GM10248 (cell line): ENCODE data around the gene CLDN7.

Experiments used
- CTCF ChIA-PET: fragments of 300-600 bp; sonication (Branson Sonifier 250); formaldehyde crosslinking; extraction: SDS; loops from one replicate; lab custom pipeline; 2021; ENCODE audit warnings: antibody characterized with exemption; lab: Yijun Ruan, JAX
- POLR2A ChIA-PET: fragments of 350-650 bp; sonication (Branson Sonifier 250); formaldehyde crosslinking; extraction: SDS; loops from one replicate; lab custom pipeline; 2020; ENCODE audit warnings: antibody characterized with exemption; lab: Yijun Ruan, JAX
- DNase-seq: peaks from one replicate; pipeline ENCODE4 v3.0.0; 2012; ENCODE audit errors: extremely low spot score
- TF ChIP-seq, protein P1 (sequence below): IDR thresholded peaks from 2 replicates; pipeline ENCODE4 v1.5.1; 2012; ENCODE audit warnings: mild to moderate bottlenecking, low read depth; ENCODE audit errors: extremely low read depth, missing control alignments, control extremely low read depth

CLDN7 gene

DNA sequence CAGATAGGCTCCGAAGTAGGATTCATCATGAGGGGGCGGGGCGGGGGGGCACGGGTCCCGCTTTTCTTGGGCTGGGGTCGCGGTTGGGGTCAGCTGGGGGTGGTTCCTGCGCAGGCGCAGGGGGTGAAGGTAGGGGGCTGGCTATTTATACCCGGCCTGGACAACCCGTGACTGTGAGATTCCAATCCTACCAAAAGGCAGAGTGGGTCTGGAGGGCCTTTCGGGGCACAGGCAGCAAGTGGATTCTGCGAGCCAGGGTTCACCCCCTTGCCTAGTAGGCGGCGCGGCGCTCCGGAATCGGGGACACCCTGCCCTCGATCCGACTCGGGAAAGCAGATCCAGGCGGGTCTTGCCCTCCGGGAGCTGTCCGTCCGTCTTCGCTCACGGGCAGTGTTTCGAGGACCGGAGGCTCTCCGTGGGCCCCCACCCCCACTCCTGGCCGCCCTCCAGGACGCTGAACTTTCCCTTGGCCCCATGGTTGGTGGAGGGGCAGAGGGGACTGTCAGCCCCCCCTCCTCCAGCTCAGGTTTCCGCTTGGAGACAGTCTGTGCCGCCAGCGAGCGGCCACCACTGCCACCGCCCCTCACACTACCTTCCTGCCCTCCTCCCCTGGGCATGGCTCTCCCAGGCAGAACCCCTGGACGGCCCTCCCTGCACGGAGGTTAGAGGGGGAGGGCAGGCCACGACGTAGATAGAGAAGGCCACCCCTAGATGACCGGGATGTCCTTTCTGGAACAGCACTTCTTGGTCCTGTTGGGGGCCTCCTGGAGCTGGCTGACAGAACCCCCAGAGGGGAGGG lies 19.9 kb upstream of the CLDN7 start:
- TF ChIP-seq, protein P1, sequence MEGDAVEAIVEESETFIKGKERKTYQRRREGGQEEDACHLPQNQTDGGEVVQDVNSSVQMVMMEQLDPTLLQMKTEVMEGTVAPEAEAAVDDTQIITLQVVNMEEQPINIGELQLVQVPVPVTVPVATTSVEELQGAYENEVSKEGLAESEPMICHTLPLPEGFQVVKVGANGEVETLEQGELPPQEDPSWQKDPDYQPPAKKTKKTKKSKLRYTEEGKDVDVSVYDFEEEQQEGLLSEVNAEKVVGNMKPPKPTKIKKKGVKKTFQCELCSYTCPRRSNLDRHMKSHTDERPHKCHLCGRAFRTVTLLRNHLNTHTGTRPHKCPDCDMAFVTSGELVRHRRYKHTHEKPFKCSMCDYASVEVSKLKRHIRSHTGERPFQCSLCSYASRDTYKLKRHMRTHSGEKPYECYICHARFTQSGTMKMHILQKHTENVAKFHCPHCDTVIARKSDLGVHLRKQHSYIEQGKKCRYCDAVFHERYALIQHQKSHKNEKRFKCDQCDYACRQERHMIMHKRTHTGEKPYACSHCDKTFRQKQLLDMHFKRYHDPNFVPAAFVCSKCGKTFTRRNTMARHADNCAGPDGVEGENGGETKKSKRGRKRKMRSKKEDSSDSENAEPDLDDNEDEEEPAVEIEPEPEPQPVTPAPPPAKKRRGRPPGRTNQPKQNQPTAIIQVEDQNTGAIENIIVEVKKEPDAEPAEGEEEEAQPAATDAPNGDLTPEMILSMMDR = no peak
- ChIA-PET CTCF (interaction anchor here (1.2 to 8.4 kb wide), 4 partner anchors 10 to 25 kb away, joined by 3 to 80 read pairs (median 14); no protein-coding TSS in a partner anchor), POLR2A (interaction anchor here (0.6 to 1.6 kb wide), 2 partner anchors 203 to 276 kb away, joined by 3 read pairs; no protein-coding TSS in a partner anchor)

GRCh38 chr17:7281074-7281952 lies 19.0 kb upstream of the CLDN7 start, which contains the start of gene SLC2A4:
TSS of gene SLC2A4 (plus strand) at chr17:7281718. CDS start at chr17:7281935, 217 bp downstream.
- TF ChIP-seq, protein P1 = no peak
- ChIA-PET CTCF (interaction anchor here (0.6 to 8.4 kb wide), 18 partner anchors 9 to 406 kb away, joined by 3 to 80 read pairs (median 4); partner anchors contain the start of genes TP53 and WRAP53), POLR2A (interaction anchor here (1.6 kb wide), 1 partner anchor 204 kb away, joined by 3 read pairs; no protein-coding TSS in a partner anchor)
- peak; percentile 97 for DNase-seq

More for the DNA sequence above, 19.9 kb upstream of the CLDN7 start:
- no peak for DNase-seq

GRCh38 chr17:7280519-7281073 lies 18.3 kb upstream of the CLDN7 start:
- TF ChIP-seq, protein P1 = peak; percentile 95
- POLR2A ChIA-PET = interaction anchor here (0.5 to 1.6 kb wide), 2 partner anchors 205 to 555 kb away, joined by 3 read pairs; no protein-coding TSS in a partner anchor
- CTCF ChIA-PET = interaction anchor here (0.6 to 8.4 kb wide), 22 partner anchors 12 to 407 kb away, joined by 3 to 80 read pairs (median 4); partner anchors contain the start of genes ACAP1, TP53 and WRAP53
- peak; percentile 89 for DNase-seq

DNA sequence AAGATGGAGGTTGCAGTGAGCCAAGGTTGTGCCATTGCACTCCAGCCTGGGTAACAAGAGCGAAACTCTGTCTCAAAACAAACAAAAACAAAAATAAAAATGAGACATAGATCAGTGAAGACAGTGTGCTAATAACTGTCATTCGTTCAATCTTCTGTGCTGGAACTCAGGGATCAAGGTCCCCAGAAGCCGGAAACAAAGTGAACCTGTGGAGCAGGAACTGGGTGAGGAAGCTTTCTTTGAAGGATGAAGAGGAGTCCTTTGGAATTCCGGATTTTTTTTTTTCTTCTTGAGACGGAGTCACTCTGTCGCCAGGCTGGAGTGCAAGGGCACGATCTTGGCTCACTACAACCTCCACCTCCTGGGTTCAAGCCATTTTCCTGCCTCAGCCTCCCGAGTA lies 17.2 kb upstream of the CLDN7 start:
- ChIA-PET CTCF (interaction anchor here (0.8 to 2.8 kb wide), 6 partner anchors 13 to 408 kb away, joined by 3 to 7 read pairs (median 4); partner anchors contain the start of genes ACAP1, TP53 and WRAP53), POLR2A (no interaction called here)
- TF ChIP-seq, protein P1 = no peak
- no peak for DNase-seq

- TF ChIP-seq, protein P1 = no peak
- no peak for DNase-seq
- ChIA-PET POLR2A (no interaction called here), CTCF (interaction anchor here (1.4 to 2.2 kb wide), 2 partner anchors 14 to 30 kb away, joined by 8 to 11 read pairs; no protein-coding TSS in a partner anchor)
Observed at GRCh38 chr17:7266784-7267183, 4.5 kb upstream of the CLDN7 start.
